Keratinocyte (primary cell): ENCODE results near the gene KRTAP5-3.

Source experiments
- CTCF ChIP-seq, 3 experiments: IDR thresholded peaks in 1 of 3; conservative IDR thresholded peaks in 1 of 3; optimal IDR thresholded peaks in 1 of 3; 2 replicates in 2 of 3; 3 replicates in 1 of 3; pipeline versions ENCODE3 to v1.5.1; 2011; ENCODE audit warnings: low read length in 3 of 3, mild to moderate bottlenecking in 3 of 3, moderate library complexity in 2 of 3, control low read depth in 1 of 3, inconsistent platforms in 1 of 3; ENCODE audit not compliant: insufficient read depth in 2 of 3; ENCODE audit errors: extremely low read depth in 1 of 3
- EZH2 ChIP-seq: IDR thresholded peaks from one replicate; pipeline ENCODE4 v1.6.1; 2012; ENCODE audit warnings: inconsistent platforms, mild to moderate bottlenecking, low read length, moderate library complexity

GRCh38 chr11:1567721-1568100, 40.6 kb downstream of the KRTAP5-3 start:
- TF ChIP-seq CTCF (optimal IDR thresholded peaks at IDR 0.05 in 1 of 3, IDR thresholded peaks at IDR 0.05 in 1 of 3, conservative IDR thresholded peaks at IDR 0.05 in 1 of 3; ENCODE audit: extremely low read depth in 1 of 3, insufficient read depth in 2 of 3, low read length in 3 of 3): no peak
- no peak for TF ChIP-seq EZH2
